ENCODE data around the gene MCM3AP.

- TF ChIP-seq YY1 (IDR thresholded peaks at IDR 0.05; ENCODE audit: insufficient read depth, insufficient read length) = no peak
- TF ChIP-seq SUZ12 (IDR thresholded peaks at IDR 0.05; ENCODE audit: extremely low read depth, insufficient read depth, insufficient read length) = no peak
Measured at GRCh38 chr21:46269466-46269865, 15.9 kb downstream of the MCM3AP start.

All from NT2/D1 (cell line).